HL-60 (cell line): Measurements from ENCODE around the gene MT1H.

Source experiments
- GABPA ChIP-seq: IDR thresholded peaks from 2 replicates; pipeline ENCODE4 v1.6.1; 2012; ENCODE audit warnings: low read depth
- POLR2AphosphoS5 ChIP-seq: IDR thresholded peaks from 2 replicates; pipeline ENCODE4 v1.6.1; 2012; ENCODE audit warnings: low read depth
- SPI1 ChIP-seq: IDR thresholded peaks from 2 replicates; pipeline ENCODE4 v1.6.1; 2012; ENCODE audit warnings: low read depth, mild to moderate bottlenecking, borderline replicate concordance
- TF ChIP-seq, protein P1 (sequence below): IDR thresholded peaks from one replicate; pipeline ENCODE4 v1.5.1; 2011; ENCODE audit warnings: low read length, control low read depth, inconsistent platforms; ENCODE audit not compliant: insufficient read depth

DNA sequence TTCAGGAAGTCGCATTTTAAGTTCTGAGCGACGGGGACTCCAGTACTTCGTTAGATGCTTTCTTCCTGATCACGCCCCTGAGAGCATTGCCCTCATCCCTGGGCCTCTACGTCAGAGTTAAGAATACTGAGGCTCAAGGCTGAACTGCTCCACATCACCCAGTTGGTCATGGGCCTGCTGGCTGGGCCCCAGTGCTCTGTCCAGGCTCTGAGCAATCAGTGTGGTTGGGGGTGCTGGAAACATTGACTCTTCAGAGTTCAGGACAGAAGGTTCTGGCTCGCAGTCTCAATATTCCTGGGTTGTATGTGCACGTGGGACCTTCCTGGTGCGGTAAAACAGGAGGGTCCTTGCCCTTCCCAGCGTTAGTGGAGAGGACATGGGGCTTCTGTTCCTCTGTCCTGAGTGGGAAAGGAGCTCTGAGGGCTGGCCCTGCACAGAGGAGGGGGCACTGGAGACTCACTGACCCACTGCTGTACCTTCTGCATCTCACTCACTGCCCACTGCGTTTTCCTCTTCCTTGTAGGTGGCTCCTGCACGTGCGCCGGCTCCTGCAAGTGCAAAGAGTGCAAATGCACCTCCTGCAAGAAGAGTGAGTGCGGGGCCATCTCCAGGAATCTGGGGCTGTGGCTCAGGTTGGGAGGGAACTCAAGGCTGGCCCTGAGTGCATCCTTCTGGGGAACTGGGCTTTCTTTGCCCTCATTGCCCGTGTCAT, 43.5 kb upstream of the MT1H start:
- TF ChIP-seq SPI1 (no peak), GABPA (no peak), POLR2AphosphoS5 (no peak)
- TF ChIP-seq, protein P1, sequence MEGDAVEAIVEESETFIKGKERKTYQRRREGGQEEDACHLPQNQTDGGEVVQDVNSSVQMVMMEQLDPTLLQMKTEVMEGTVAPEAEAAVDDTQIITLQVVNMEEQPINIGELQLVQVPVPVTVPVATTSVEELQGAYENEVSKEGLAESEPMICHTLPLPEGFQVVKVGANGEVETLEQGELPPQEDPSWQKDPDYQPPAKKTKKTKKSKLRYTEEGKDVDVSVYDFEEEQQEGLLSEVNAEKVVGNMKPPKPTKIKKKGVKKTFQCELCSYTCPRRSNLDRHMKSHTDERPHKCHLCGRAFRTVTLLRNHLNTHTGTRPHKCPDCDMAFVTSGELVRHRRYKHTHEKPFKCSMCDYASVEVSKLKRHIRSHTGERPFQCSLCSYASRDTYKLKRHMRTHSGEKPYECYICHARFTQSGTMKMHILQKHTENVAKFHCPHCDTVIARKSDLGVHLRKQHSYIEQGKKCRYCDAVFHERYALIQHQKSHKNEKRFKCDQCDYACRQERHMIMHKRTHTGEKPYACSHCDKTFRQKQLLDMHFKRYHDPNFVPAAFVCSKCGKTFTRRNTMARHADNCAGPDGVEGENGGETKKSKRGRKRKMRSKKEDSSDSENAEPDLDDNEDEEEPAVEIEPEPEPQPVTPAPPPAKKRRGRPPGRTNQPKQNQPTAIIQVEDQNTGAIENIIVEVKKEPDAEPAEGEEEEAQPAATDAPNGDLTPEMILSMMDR: no peak
